Liver (tissue), 9 donors: ENCODE results near the gene BCAR1. TPM values are rescaled to one million over a fixed set of nuclear protein-coding genes. Genes with fewer than 3 reads are reported as not detected.

Experiments used
- DNase-seq: peaks from one replicate; pipeline ENCODE4 v3.0.0-alpha.2; 2017; ENCODE audit warnings: low spot score
- H3K27ac ChIP-seq, 2 donors: one replicate each; pipeline ENCODE4 v1.7.0; 2013; ENCODE audit warnings: inconsistent platforms in 2 of 2, low read length in 2 of 2, control low read depth in 1 of 2, low read depth in 1 of 2, mild to moderate bottlenecking in 1 of 2
- H3K27me3 ChIP-seq, 4 donors: one replicate each; pipeline versions ENCODE4 v1.6.1 to v1.7.0; 2013; ENCODE audit warnings: low read length in 3 of 4, inconsistent platforms in 1 of 4, mild to moderate bottlenecking in 1 of 4, moderate library complexity in 1 of 4; ENCODE audit not compliant: control insufficient read depth in 4 of 4, insufficient read depth in 4 of 4
- H3K36me3 ChIP-seq, 4 donors: one replicate each; pipeline versions ENCODE4 v1.6.1 to v1.7.0; 2013; ENCODE audit warnings: low read length in 3 of 4, mild to moderate bottlenecking in 3 of 4, low read depth in 1 of 4, moderate library complexity in 1 of 4; ENCODE audit not compliant: control insufficient read depth in 4 of 4, insufficient read depth in 3 of 4
- H3K4me1 ChIP-seq, 4 donors: one replicate each; pipeline versions ENCODE4 v1.6.1 to v1.7.0; 2013; ENCODE audit warnings: low read length in 3 of 4, mild to moderate bottlenecking in 3 of 4, moderate library complexity in 1 of 4; ENCODE audit not compliant: control insufficient read depth in 4 of 4, insufficient read depth in 4 of 4
- H3K4me3 ChIP-seq, 3 donors: one replicate each; pipeline versions ENCODE4 v1.6.1 to v1.7.0; 2013; ENCODE audit warnings: low read length in 3 of 3, control low read depth in 1 of 3, low read depth in 1 of 3, mild to moderate bottlenecking in 1 of 3
- H3K9ac ChIP-seq, 2 donors: one replicate each; pipeline ENCODE4 v1.7.0; 2013; ENCODE audit warnings: low read length in 2 of 2, mild to moderate bottlenecking in 2 of 2, moderate library complexity in 2 of 2, control low read depth in 1 of 2, low read depth in 1 of 2
- H3K9me3 ChIP-seq, 4 donors: one replicate each; pipeline versions ENCODE4 v1.6.1 to v1.7.0; 2013; ENCODE audit warnings: low read length in 3 of 4; ENCODE audit not compliant: control insufficient read depth in 4 of 4
- EGR1 ChIP-seq, 2 donors: IDR thresholded peaks; 2 replicates each; pipeline ENCODE4 v1.6.1; 2016 to 2018; ENCODE audit warnings: antibody characterized with exemption in 2 of 2, low read depth in 2 of 2
- FOXA1 ChIP-seq: IDR thresholded peaks from 2 replicates; pipeline ENCODE4 v1.6.1; 2016; ENCODE audit warnings: antibody characterized with exemption
- FOXA2 ChIP-seq: IDR thresholded peaks from 2 replicates; pipeline ENCODE4 v1.6.1; 2016; ENCODE audit warnings: antibody characterized with exemption
- GABPA ChIP-seq, 2 donors: IDR thresholded peaks in 1 of 2; conservative IDR thresholded peaks in 1 of 2; 2 replicates each; pipeline ENCODE4 v1.6.1; 2016; ENCODE audit warnings: antibody characterized with exemption in 2 of 2, mild to moderate bottlenecking in 1 of 2, moderate library complexity in 1 of 2
- HNF4A ChIP-seq, 2 donors: conservative IDR thresholded peaks; 2 replicates each; pipeline ENCODE4 v1.6.1; 2016; ENCODE audit warnings: antibody characterized with exemption in 2 of 2, mild to moderate bottlenecking in 2 of 2
- HNF4G ChIP-seq: IDR thresholded peaks from 2 replicates; pipeline ENCODE4 v1.6.1; 2016; ENCODE audit warnings: antibody characterized with exemption
- JUND ChIP-seq, 2 donors: IDR thresholded peaks; 2 replicates each; pipeline ENCODE4 v1.6.1; 2016; ENCODE audit warnings: antibody characterized with exemption in 2 of 2
- MAX ChIP-seq: IDR thresholded peaks from 2 replicates; pipeline ENCODE4 v1.6.1; 2016; ENCODE audit warnings: antibody characterized with exemption
- NR2F2 ChIP-seq: IDR thresholded peaks from 2 replicates; pipeline ENCODE4 v1.6.1; 2016; ENCODE audit warnings: antibody characterized with exemption
- RAD21 ChIP-seq, 2 donors: IDR thresholded peaks; 2 replicates each; pipeline ENCODE4 v1.6.1; 2016; ENCODE audit warnings: antibody characterized with exemption in 2 of 2, mild to moderate bottlenecking in 2 of 2
- RXRA ChIP-seq, 2 donors: IDR thresholded peaks; 2 replicates each; pipeline ENCODE4 v1.6.1; 2017 to 2018; ENCODE audit warnings: antibody characterized with exemption in 2 of 2, mild to moderate bottlenecking in 1 of 2
- SP1 ChIP-seq: IDR thresholded peaks from 2 replicates; pipeline ENCODE4 v1.6.1; 2018; ENCODE audit warnings: antibody characterized with exemption, mild to moderate bottlenecking
- TAF1 ChIP-seq: conservative IDR thresholded peaks from 2 replicates; pipeline ENCODE4 v1.6.1; 2016; ENCODE audit warnings: antibody characterized with exemption, mild to moderate bottlenecking
- YY1 ChIP-seq: IDR thresholded peaks from 2 replicates; pipeline ENCODE4 v1.6.1; 2016; ENCODE audit warnings: antibody characterized with exemption, mild to moderate bottlenecking
- ZBTB33 ChIP-seq: IDR thresholded peaks from 2 replicates; pipeline ENCODE4 v1.6.1; 2016; ENCODE audit warnings: antibody characterized with exemption
- WGBS: extraction: QIAGEN DNeasy Blood & Tissue Kit; methylation state at CpG from one replicate; pipeline ENCODE4 v1.1.7; 2013; 5-methylcytosine and 5-hydroxymethylcytosine counted together
- polyA plus RNA-seq, 2 donors: library from polyadenylated mRNA; stranded (reverse) in 1 of 2; unstranded in 1 of 2; fragments of 200-250 nt in 1 of 2; fragments of >200 nt in 1 of 2; fragmentation: Nextera tagmentation in 1 of 2; extraction: Ambion mirVana in 1 of 2; gene quantifications; one replicate each; pipeline versions ENCODE4 v1.2.1 to v1.2.3, GENCODE V29; 2013 to 2015
- total RNA-seq, 2 donors: library from RNA; depleted of rRNA; stranded (reverse); fragments of >200 nt; gene quantifications; one replicate each; pipeline ENCODE4 v1.2.3, GENCODE V29; 2014
- TF ChIP-seq, protein P1 (sequence below): fragments of 150-350 bp; IDR thresholded peaks from 2 replicates; pipeline ENCODE4 v1.5.1; 2017; ENCODE audit warnings: improper control_type of control experiment, low read depth, low read length; ENCODE audit not compliant: missing input control
- TF ChIP-seq, protein P2 (sequence below): IDR thresholded peaks from 2 replicates; pipeline ENCODE4 v1.6.1; 2016; ENCODE audit warnings: antibody characterized with exemption, mild to moderate bottlenecking
- TF ChIP-seq, protein P3 (sequence below): IDR thresholded peaks from 2 replicates; pipeline ENCODE4 v1.6.1; 2016; ENCODE audit warnings: antibody characterized with exemption
- donor health status: healthy.
- donor health status: healthy.
- donor health status: healthy.
- donor health status: healthy.
- donor health status: healthy.

The BCAR1 gene
- total and polyA plus RNA-seq, 4 donors, result 10.1 to 32.2 (median 20.2) TPM

DNA sequence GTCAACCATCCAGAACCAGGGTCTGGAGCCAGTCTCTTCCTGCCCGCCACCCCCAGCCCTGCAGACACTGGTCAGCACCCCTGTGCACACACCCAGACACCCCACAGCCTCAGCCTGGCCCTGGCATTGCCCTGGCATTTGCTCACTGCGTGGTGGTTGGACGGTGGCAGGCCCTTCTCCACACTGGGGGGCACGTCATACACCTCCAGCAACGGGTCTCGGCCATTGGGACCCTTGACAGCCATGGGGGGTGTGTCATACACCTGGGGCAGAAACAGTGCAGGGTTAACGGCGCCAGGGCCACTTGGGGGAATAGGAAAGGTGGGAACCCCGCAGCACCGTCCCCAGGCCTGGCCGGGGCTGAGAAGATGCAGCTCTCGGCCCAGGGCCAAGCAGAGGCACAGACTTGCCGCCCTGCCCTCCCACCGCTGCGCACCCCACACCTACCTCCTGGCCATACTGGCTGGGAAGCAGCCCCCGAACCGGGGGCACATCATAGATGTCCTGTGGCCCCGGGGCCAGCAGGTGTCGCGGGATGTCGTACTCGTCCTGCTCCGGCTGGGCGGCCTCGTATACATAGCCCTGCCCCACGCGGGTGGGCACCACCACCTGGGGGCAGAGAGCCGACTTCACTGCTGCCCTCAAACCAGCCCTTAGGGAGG, 14.6 kb downstream of the BCAR1 start:
- Histone ChIP-seq H3K36me3 (peaks cover 4 to 34% (median 20%) of the 10 kb centered on the region in 4 donors), H3K27me3 (no peaks in the 10 kb centered on the region), H3K9ac (no peak overlapping the region), H3K4me1 (peaks cover 0 to 5% (median 1%) of the 10 kb centered on the region in 4 donors), H3K4me3 (no peak overlapping the region), H3K27ac (no peak overlapping the region), H3K9me3 (no peaks in the 10 kb centered on the region)
- TF ChIP-seq ZBTB33 (no peak), NR2F2 (no peak), JUND (IDR thresholded peaks at IDR 0.05) (no peak), GABPA (IDR thresholded peaks at IDR 0.05 in 1 of 2, conservative IDR thresholded peaks at IDR 0.05 in 1 of 2) (no peak), EGR1 (IDR thresholded peaks at IDR 0.05; ENCODE audit: low read depth in 2 of 2) (no peak), YY1 (no peak), SP1 (no peak), FOXA2 (no peak), FOXA1 (no peak), HNF4G (no peak), RXRA (IDR thresholded peaks at IDR 0.05) (no peak), RAD21 (IDR thresholded peaks at IDR 0.05) (no peak)
- TF ChIP-seq, protein P1, sequence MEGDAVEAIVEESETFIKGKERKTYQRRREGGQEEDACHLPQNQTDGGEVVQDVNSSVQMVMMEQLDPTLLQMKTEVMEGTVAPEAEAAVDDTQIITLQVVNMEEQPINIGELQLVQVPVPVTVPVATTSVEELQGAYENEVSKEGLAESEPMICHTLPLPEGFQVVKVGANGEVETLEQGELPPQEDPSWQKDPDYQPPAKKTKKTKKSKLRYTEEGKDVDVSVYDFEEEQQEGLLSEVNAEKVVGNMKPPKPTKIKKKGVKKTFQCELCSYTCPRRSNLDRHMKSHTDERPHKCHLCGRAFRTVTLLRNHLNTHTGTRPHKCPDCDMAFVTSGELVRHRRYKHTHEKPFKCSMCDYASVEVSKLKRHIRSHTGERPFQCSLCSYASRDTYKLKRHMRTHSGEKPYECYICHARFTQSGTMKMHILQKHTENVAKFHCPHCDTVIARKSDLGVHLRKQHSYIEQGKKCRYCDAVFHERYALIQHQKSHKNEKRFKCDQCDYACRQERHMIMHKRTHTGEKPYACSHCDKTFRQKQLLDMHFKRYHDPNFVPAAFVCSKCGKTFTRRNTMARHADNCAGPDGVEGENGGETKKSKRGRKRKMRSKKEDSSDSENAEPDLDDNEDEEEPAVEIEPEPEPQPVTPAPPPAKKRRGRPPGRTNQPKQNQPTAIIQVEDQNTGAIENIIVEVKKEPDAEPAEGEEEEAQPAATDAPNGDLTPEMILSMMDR, result no peak
- TF ChIP-seq, protein P2, sequence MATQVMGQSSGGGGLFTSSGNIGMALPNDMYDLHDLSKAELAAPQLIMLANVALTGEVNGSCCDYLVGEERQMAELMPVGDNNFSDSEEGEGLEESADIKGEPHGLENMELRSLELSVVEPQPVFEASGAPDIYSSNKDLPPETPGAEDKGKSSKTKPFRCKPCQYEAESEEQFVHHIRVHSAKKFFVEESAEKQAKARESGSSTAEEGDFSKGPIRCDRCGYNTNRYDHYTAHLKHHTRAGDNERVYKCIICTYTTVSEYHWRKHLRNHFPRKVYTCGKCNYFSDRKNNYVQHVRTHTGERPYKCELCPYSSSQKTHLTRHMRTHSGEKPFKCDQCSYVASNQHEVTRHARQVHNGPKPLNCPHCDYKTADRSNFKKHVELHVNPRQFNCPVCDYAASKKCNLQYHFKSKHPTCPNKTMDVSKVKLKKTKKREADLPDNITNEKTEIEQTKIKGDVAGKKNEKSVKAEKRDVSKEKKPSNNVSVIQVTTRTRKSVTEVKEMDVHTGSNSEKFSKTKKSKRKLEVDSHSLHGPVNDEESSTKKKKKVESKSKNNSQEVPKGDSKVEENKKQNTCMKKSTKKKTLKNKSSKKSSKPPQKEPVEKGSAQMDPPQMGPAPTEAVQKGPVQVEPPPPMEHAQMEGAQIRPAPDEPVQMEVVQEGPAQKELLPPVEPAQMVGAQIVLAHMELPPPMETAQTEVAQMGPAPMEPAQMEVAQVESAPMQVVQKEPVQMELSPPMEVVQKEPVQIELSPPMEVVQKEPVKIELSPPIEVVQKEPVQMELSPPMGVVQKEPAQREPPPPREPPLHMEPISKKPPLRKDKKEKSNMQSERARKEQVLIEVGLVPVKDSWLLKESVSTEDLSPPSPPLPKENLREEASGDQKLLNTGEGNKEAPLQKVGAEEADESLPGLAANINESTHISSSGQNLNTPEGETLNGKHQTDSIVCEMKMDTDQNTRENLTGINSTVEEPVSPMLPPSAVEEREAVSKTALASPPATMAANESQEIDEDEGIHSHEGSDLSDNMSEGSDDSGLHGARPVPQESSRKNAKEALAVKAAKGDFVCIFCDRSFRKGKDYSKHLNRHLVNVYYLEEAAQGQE, result no peak
- DNase-seq, result no peak
- WGBS, result 93% methylated on average over 28 of the region's 28 CpGs

- WGBS, result 85% methylated on average over 7 of the region's 7 CpGs
- Histone ChIP-seq H3K4me3 (no peak overlapping the region), H3K36me3 (peaks cover 3 to 28% (median 18%) of the 10 kb centered on the region in 4 donors), H3K27me3 (no peaks in the 10 kb centered on the region), H3K9me3 (no peaks in the 10 kb centered on the region), H3K4me1 (peaks cover 0 to 5% (median 1%) of the 10 kb centered on the region in 4 donors), H3K9ac (no peak overlapping the region), H3K27ac (no peak overlapping the region)
- no peak for DNase-seq
- TF ChIP-seq RAD21 (IDR thresholded peaks at IDR 0.05) (no peak), HNF4A (conservative IDR thresholded peaks at IDR 0.05) (no peak), SP1 (no peak), TAF1 (no peak), FOXA1 (no peak), ZBTB33 (no peak), YY1 (no peak), HNF4G (no peak), MAX (no peak), RXRA (IDR thresholded peaks at IDR 0.05) (no peak), JUND (IDR thresholded peaks at IDR 0.05) (no peak), EGR1 (IDR thresholded peaks at IDR 0.05; ENCODE audit: low read depth in 2 of 2) (no peak)
- TF ChIP-seq, protein P3, sequence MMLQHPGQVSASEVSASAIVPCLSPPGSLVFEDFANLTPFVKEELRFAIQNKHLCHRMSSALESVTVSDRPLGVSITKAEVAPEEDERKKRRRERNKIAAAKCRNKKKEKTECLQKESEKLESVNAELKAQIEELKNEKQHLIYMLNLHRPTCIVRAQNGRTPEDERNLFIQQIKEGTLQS, result no peak
- TF ChIP-seq, protein P2, result no peak
These were observed 15.2 kb downstream of the BCAR1 start for GRCh38 chr16:75236232-75236631.
